Naive thymus-derived CD8-positive, alpha-beta T cell (primary cell): ENCODE measurements around the gene MAGED1. TPM values are rescaled to one million over a fixed set of nuclear protein-coding genes. Genes with fewer than 3 reads are reported as not detected.

Source experiments
- ATAC-seq, 2 donors: fragments of 150-1000 bp; cut with Tn5 transposase in 1 of 2; sonication (Bioruptor Pico), chemical (Tn5 transposase) in 1 of 2; 1 replicate in 1 of 2; 2 replicates in 1 of 2; pipeline ENCODE4 v1.10.0; 2021; ENCODE audit warnings: mild to moderate bottlenecking in 2 of 2, moderate library complexity in 2 of 2
- POLR2A ChIA-PET: fragments of 350-600 bp; sonication (Branson Sonifier 250); formaldehyde crosslinking; loops from one replicate; lab custom pipeline; 2021; ENCODE audit warnings: antibody characterized with exemption; lab: Charles Lee
- DNase-seq, 10 donors: peaks; one replicate each; pipeline versions ENCODE4 v3.0.0 to v3.0.0-alpha.2; 2020 to 2022
- H3K27ac Mint-ChIP-seq, 10 donors: one replicate each; pipeline ENCODE4 v1.8.0; 2020 to 2022; ENCODE audit warnings: mild to moderate bottlenecking in 10 of 10, mixed read lengths in 10 of 10, moderate library complexity in 4 of 10, inconsistent platforms in 1 of 10
- H3K27me3 Mint-ChIP-seq, 5 donors: one replicate each; pipeline ENCODE4 v1.8.0; 2021 to 2022; ENCODE audit warnings: mixed read lengths in 5 of 5
- H3K36me3 Mint-ChIP-seq, 3 donors: one replicate each; pipeline ENCODE4 v1.8.0; 2020 to 2022; ENCODE audit warnings: mixed read lengths in 3 of 3, mild to moderate bottlenecking in 2 of 3, inconsistent platforms in 1 of 3
- H3K4me1 Mint-ChIP-seq, 4 donors: one replicate each; pipeline ENCODE4 v1.8.0; 2021 to 2022; ENCODE audit warnings: mixed read lengths in 4 of 4
- H3K4me3 Mint-ChIP-seq, 10 donors: one replicate each; pipeline ENCODE4 v1.8.0; 2020 to 2022; ENCODE audit warnings: mild to moderate bottlenecking in 10 of 10, mixed read lengths in 10 of 10, moderate library complexity in 6 of 10, inconsistent platforms in 1 of 10
- H3K9me3 Mint-ChIP-seq, 9 donors: one replicate each; pipeline ENCODE4 v1.8.0; 2020 to 2022; ENCODE audit warnings: mixed read lengths in 9 of 9, mild to moderate bottlenecking in 3 of 9, inconsistent platforms in 1 of 9, moderate library complexity in 1 of 9
- polyA plus RNA-seq, 3 donors: library from polyadenylated mRNA; unstranded; fragments of 300-500 nt; fragmentation: Illumina TruSeq; gene quantifications; one replicate each; pipeline ENCODE4 v1.2.3, GENCODE V29; 2021
- total RNA-seq, 8 experiments: library from RNA in 2 of 8; stranded (reverse) in 2 of 8; gene quantifications; one replicate each; pipeline ENCODE4 v1.2.3 and lab custom pipeline; 2021 to 2026

The MAGED1 gene
- total RNA-seq, result 10 to 100 TPM; 38.6 to 40.5 TPM
- 10 to 100 TPM; 48.7 to 81.9 (median 49.9) TPM for polyA plus RNA-seq
- 38.1 to 53.8 (median 43.6) reads per million in 6 experiments for total RNA-seq (lab: John Stamatoyannopoulos, UW)

GRCh38 chrX:51892921-51893745 lies at the start of gene MAGED1:
Gene MAGED1, plus strand, starts transcription at chrX:51893623. Its CDS starts 682 bp downstream, at chrX:51894305.
- DNase-seq, result peak; percentile 58 to 90 (median 78)
- H3K27ac Mint-ChIP-seq, result peak within 1 kb of the TSS; percentile 90 to 98 (median 94)
- H3K27me3 Mint-ChIP-seq, result no peaks in the 10 kb centered on the region
- H3K36me3 Mint-ChIP-seq, result peaks cover 0 to 13% (median 0%) of the 10 kb centered on the region in 3 donors
- H3K9me3 Mint-ChIP-seq, result peaks cover 0 to 2% (median 0%) of the 10 kb centered on the region in 9 donors
- peak within 1 kb of the TSS; percentile 89 to 97 (median 94) for H3K4me3 Mint-ChIP-seq
- H3K4me1 Mint-ChIP-seq, result peaks cover 8 to 31% (median 25%) of the 10 kb centered on the region in 4 donors
- peak; percentile 77 to 81 for ATAC-seq
- POLR2A ChIA-PET, result interaction anchor here (1.5 to 2.7 kb wide), 2 partner anchors 90 to 368 kb away, joined by 5 to 12 read pairs; no protein-coding TSS in a partner anchor

DNA sequence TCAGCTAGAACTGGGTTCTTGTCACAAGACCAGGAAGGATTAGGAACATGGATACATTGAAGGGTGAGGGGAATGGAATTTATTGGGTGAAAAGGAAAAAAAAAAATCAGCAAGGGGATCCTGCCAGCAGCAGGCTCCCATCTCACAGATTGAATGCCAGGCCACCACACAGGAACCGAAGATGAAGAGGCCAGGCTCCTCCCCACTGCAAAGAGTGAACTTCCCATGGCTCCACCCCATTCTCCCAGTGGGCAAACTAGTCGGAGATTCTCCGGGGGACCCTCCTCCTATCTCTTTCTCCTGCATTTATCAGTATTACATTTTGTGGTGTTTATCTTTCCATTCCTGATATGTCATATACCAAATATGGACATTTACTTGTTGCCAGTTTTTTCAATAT lies 46.0 kb upstream of the MAGED1 start:
- Mint-ChIP-seq H3K4me1 (peaks cover 10 to 20% (median 16%) of the 10 kb centered on the region in 4 donors), H3K9me3 (peaks cover 0 to 12% (median 3%) of the 10 kb centered on the region in 9 donors), H3K27me3 (no peaks in the 10 kb centered on the region), H3K36me3 (peaks cover 14 to 46% (median 38%) of the 10 kb centered on the region in 3 donors), H3K4me3 (no peak overlapping the region), H3K27ac (peak overlapping the region in 2 of 10 donors; percentile 12 to 29)
- DNase-seq (no peak), ATAC-seq (no peak)
- POLR2A ChIA-PET, result no interaction called here

GRCh38 chrX:51851507-51852085 lies 41.8 kb upstream of the MAGED1 start:
- ATAC-seq, result no peak
- Mint-ChIP-seq H3K27me3 (no peaks in the 10 kb centered on the region), H3K4me1 (peaks cover 6 to 16% (median 8%) of the 10 kb centered on the region in 4 donors), H3K9me3 (peaks cover 0 to 23% (median 9%) of the 10 kb centered on the region in 9 donors), H3K36me3 (peaks cover 25 to 49% (median 46%) of the 10 kb centered on the region in 3 donors), H3K27ac (no peak overlapping the region), H3K4me3 (no peak overlapping the region)
- POLR2A ChIA-PET, result no interaction called here
- no peak for DNase-seq

DNA sequence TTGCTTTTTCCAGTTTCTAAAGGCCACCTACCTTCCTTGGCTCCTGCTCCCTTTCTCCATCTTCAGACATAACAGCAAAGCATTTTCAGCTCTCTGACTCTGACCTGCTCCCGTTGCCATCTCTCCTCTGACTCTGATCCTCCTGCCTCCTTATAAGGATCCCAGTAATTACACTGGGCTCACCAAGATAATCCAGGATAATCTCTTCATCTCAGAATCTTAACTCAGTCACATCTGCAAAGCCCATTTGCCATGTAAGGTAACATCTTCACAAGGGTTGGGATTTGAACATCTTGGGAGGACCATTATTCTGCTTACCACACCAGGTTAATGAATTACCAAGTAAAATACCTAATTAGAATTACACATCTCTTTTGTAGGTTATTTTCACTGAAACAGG lies 41.3 kb upstream of the MAGED1 start:
- POLR2A ChIA-PET, result no interaction called here

DNA sequence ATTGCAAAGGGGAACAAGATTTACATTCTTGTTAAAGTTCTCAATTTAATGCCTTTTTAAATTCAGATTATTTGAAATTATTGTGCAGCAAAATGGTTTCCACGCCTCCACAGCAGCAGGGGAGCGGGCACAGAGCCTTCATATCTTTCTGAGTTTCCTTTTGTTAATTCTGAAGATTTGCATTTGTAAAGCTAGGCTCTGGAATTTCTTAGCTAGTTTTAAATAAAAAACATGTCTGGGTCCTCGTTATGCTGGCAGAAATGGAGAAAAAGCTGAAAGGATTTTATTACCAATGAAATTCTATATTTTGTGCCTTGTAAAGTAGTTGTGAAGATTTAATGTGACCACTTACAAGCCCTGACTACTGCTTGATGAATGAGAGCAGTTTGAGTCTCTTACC lies 40.8 kb upstream of the MAGED1 start:
- no peak for ATAC-seq
- peaks cover 35 to 53% (median 53%) of the 10 kb centered on the region in 3 donors for H3K36me3 Mint-ChIP-seq
- peaks cover 0 to 30% (median 9%) of the 10 kb centered on the region in 9 donors for H3K9me3 Mint-ChIP-seq
- peak overlapping the region in 1 of 10 donors; percentile 31 for H3K27ac Mint-ChIP-seq
- no peak overlapping the region for H3K4me3 Mint-ChIP-seq
- POLR2A ChIA-PET, result no interaction called here
- H3K27me3 Mint-ChIP-seq, result no peaks in the 10 kb centered on the region
- peaks cover 4 to 14% (median 6%) of the 10 kb centered on the region in 4 donors for H3K4me1 Mint-ChIP-seq
- DNase-seq, result no peak

More for the DNA sequence above, 41.3 kb upstream of the MAGED1 start:
- Mint-ChIP-seq H3K27me3 (no peaks in the 10 kb centered on the region), H3K4me3 (no peak overlapping the region), H3K9me3 (peaks cover 0 to 26% (median 9%) of the 10 kb centered on the region in 9 donors), H3K27ac (no peak overlapping the region), H3K36me3 (peaks cover 30 to 51% (median 49%) of the 10 kb centered on the region in 3 donors), H3K4me1 (peaks cover 6 to 16% (median 8%) of the 10 kb centered on the region in 4 donors)
- DNase-seq, result no peak
- no peak for ATAC-seq

GRCh38 chrX:51853251-51853650 lies 40.2 kb upstream of the MAGED1 start:
- Mint-ChIP-seq H3K36me3 (peaks cover 39 to 57% (median 54%) of the 10 kb centered on the region in 3 donors), H3K4me1 (peaks cover 2 to 10% (median 5%) of the 10 kb centered on the region in 4 donors), H3K27me3 (no peaks in the 10 kb centered on the region), H3K27ac (peak overlapping the region in 2 of 10 donors; percentile 15 to 31), H3K4me3 (no peak overlapping the region), H3K9me3 (peaks cover 0 to 35% (median 9%) of the 10 kb centered on the region in 9 donors)
- ATAC-seq (no peak), DNase-seq (no peak)
- POLR2A ChIA-PET, result interaction anchor here (0.6 kb wide), 1 partner anchor 493 kb away, joined by 3 read pairs; no protein-coding TSS in a partner anchor

- Mint-ChIP-seq H3K27ac (no peak overlapping the region), H3K36me3 (peaks cover 44 to 67% (median 60%) of the 10 kb centered on the region in 3 donors), H3K9me3 (peaks cover 0 to 47% (median 9%) of the 10 kb centered on the region in 9 donors), H3K4me3 (no peak overlapping the region), H3K27me3 (no peaks in the 10 kb centered on the region), H3K4me1 (peaks cover 5 to 16% (median 11%) of the 10 kb centered on the region in 4 donors)
- DNase-seq, result no peak
- no peak for ATAC-seq
- POLR2A ChIA-PET, result no interaction called here
Measured at GRCh38 chrX:51855698-51856097, 37.7 kb upstream of the MAGED1 start.

DNA sequence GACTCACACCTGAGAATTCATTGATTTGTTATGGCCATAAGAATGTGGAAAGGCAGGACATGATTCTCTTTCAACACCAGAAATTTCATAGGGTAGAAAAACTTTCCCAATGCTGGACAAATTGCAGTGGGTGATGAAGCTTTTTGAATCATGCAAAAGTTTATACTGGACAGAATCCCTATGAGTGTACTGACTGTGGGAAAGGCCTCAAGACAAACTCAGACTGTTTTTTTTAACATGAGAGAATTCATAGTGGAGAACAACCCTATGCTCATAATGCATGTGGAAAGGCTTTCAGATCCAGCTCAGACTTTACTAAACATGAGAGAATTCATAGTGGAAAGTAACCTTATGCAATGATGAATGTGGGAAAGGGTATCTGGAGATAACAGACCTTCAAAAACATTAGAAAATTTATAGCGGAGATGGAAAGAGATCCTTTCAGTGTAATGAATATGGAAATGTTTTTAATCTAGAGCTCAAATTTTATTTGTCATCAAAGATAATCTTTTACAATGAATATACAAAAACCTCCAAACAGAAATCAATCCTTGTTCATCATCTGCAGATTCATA lies 36.2 kb upstream of the MAGED1 start:
- Mint-ChIP-seq H3K36me3 (peaks cover 40 to 64% (median 54%) of the 10 kb centered on the region in 3 donors), H3K9me3 (peaks cover 0 to 50% (median 9%) of the 10 kb centered on the region in 9 donors), H3K27me3 (no peaks in the 10 kb centered on the region), H3K4me1 (peaks cover 3 to 11% (median 7%) of the 10 kb centered on the region in 4 donors), H3K4me3 (no peak overlapping the region), H3K27ac (no peak overlapping the region)
- POLR2A ChIA-PET, result no interaction called here
- DNase-seq, result no peak
- ATAC-seq, result no peak

DNA sequence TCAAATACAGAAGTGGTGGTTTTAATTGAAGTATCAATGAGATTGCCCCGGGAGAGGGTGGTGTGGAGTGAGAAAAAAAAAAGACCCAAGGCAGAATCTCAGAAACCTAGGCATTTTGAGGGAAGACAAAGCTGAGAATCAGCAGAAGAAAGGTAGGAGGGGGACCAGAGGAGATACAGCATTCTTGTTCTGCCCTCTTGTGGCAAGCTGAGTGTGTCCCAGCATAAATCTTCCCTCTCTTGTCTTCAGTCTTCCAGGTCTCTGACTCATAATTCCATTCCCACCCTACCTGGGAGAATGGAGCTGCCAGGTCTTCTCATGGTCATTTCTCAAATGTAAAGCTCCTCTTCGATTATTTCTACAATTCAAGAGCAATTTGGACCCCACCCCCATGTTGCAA lies 32.7 kb upstream of the MAGED1 start:
- H3K4me1 Mint-ChIP-seq, result peaks cover 9 to 22% (median 17%) of the 10 kb centered on the region in 4 donors
- H3K36me3 Mint-ChIP-seq, result peaks cover 32 to 41% (median 34%) of the 10 kb centered on the region in 3 donors
- H3K27me3 Mint-ChIP-seq, result no peaks in the 10 kb centered on the region
- H3K27ac Mint-ChIP-seq, result peak overlapping the region in 1 of 10 donors; percentile 51
- ATAC-seq (no peak), DNase-seq (peak in 2 of 10 donors; percentile 1 to 7)
- H3K9me3 Mint-ChIP-seq, result peaks cover 0 to 55% (median 13%) of the 10 kb centered on the region in 9 donors
- no peak overlapping the region for H3K4me3 Mint-ChIP-seq
- POLR2A ChIA-PET, result no interaction called here

- no peak for DNase-seq
- Mint-ChIP-seq H3K36me3 (peaks cover 10 to 24% (median 23%) of the 10 kb centered on the region in 3 donors), H3K4me3 (no peak overlapping the region), H3K4me1 (peaks cover 9 to 38% (median 30%) of the 10 kb centered on the region in 4 donors), H3K27me3 (no peaks in the 10 kb centered on the region), H3K9me3 (peaks cover 0 to 33% (median 8%) of the 10 kb centered on the region in 9 donors), H3K27ac (no peak overlapping the region)
- POLR2A ChIA-PET, result no interaction called here
- ATAC-seq, result no peak
Measured at GRCh38 chrX:51862920-51863319, 30.5 kb upstream of the MAGED1 start.

DNA sequence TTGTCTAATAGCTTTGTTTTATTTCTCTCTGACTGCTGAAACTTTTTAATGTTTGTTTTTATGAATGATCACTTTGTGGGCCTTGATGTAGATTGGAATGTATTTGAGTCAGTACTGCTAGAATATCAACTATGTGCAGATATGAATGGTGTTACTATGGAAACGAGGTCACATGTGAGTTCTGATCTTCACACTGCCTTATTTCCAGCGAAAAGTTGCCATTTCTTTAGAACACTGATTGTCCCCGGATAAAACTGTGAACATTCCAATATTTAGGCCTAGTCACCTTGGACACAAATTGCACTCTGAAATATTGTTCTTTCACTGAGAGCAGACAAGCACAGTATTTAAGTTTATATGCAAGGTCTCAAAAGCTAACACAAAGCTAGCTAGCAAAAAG lies 27.2 kb upstream of the MAGED1 start:
- Mint-ChIP-seq H3K4me1 (peaks cover 3 to 34% (median 24%) of the 10 kb centered on the region in 4 donors), H3K36me3 (peaks cover 4 to 22% (median 22%) of the 10 kb centered on the region in 3 donors), H3K27me3 (no peaks in the 10 kb centered on the region), H3K4me3 (no peak overlapping the region), H3K27ac (peak overlapping the region in 1 of 10 donors; percentile 1), H3K9me3 (peaks cover 0 to 14% (median 5%) of the 10 kb centered on the region in 9 donors)
- DNase-seq, result no peak
- ATAC-seq, result no peak
- POLR2A ChIA-PET, result no interaction called here

GRCh38 chrX:51867626-51868025 lies 25.8 kb upstream of the MAGED1 start:
- peaks cover 4 to 27% (median 25%) of the 10 kb centered on the region in 3 donors for H3K36me3 Mint-ChIP-seq

More at GRCh38 chrX:51867626-51868025, 25.8 kb upstream of the MAGED1 start:
- Mint-ChIP-seq H3K27ac (no peak overlapping the region), H3K27me3 (no peaks in the 10 kb centered on the region), H3K4me3 (no peak overlapping the region), H3K4me1 (peaks cover 3 to 34% (median 24%) of the 10 kb centered on the region in 4 donors), H3K9me3 (peaks cover 0 to 19% (median 5%) of the 10 kb centered on the region in 9 donors)
- POLR2A ChIA-PET, result no interaction called here
- ATAC-seq (no peak), DNase-seq (no peak)
